ENCODE data around the gene AAK1. TPM values are rescaled to one million over a fixed set of nuclear protein-coding genes. Genes with fewer than 3 reads are reported as not detected.

Gene AAK1
- polyA plus RNA-seq, 1 donor (not counting 4 experiments of a cell fraction or from before 2014, with no cell fraction given): 12.3 TPM

DNA sequence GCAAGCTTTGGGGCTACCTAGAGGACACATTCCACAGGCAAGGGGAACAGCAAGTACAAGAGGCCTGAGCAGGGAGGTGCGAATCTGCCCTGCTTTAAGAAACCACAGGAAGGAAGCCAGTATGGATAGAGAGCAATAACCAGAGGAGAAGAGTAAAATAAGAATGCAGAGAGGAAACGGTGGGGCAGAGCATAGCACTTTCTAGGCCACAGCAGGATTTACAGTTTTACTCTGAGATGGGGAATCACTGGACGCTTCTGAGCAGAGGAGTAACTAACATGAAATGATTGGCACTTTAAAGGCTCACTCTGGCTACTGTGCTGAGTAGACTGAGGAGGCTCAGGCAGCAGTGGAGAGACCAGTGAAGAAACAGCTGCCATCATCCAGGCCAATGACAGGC, 23.8 kb downstream of the AAK1 start:
- Histone ChIP-seq H3K4me3 (ENCODE audit: control insufficient read depth in 2 of 3, extremely low read depth in 1 of 3, insufficient read depth in 2 of 3, low read depth in 1 of 3, low read length in 3 of 3) (no peak overlapping the region), H3K27me3 (ENCODE audit: control insufficient read depth, extremely low read depth, insufficient read depth, low read length) (no peaks in the 10 kb centered on the region), H3K4me1 (ENCODE audit: control insufficient read depth, extremely low read depth, insufficient read depth, low read length) (peaks cover 16% of the 10 kb centered on the region), H3K36me3 (ENCODE audit: control insufficient read depth in 2 of 2, extremely low read depth in 1 of 2, insufficient read depth in 2 of 2, low read length in 2 of 2) (no peaks in the 10 kb centered on the region), H3K9me1 (ENCODE audit: control insufficient read depth, extremely low read depth, insufficient read depth, low read length) (peaks cover 4% of the 10 kb centered on the region), H3K79me2 (ENCODE audit: control insufficient read depth, insufficient read depth, low read length) (peaks cover 48% of the 10 kb centered on the region), H3K4me2 (ENCODE audit: control insufficient read depth, extremely low read depth, insufficient read depth, low read depth, low read length) (no peak overlapping the region), H2AFZ (ENCODE audit: control insufficient read depth, low read length) (no peak overlapping the region), H4K20me1 (ENCODE audit: control insufficient read depth, extremely low read depth, insufficient read depth, low read length) (peaks cover 9% of the 10 kb centered on the region), H3K27ac (ENCODE audit: control insufficient read depth, insufficient read depth, low read length) (no peak overlapping the region), H3K9me3 (ENCODE audit: control insufficient read depth, low read depth, low read length) (no peaks in the 10 kb centered on the region), H3K9ac (ENCODE audit: control insufficient read depth, extremely low read depth, insufficient read depth, low read length) (no peak overlapping the region)
- FAIRE-seq (no peak), DNase-seq (ENCODE audit: low read depth, low spot score) (no peak)
- TF ChIP-seq EZH2 (IDR thresholded peaks at IDR 0.05; ENCODE audit: low read length): no peak
- TF ChIP-seq, protein P1, sequence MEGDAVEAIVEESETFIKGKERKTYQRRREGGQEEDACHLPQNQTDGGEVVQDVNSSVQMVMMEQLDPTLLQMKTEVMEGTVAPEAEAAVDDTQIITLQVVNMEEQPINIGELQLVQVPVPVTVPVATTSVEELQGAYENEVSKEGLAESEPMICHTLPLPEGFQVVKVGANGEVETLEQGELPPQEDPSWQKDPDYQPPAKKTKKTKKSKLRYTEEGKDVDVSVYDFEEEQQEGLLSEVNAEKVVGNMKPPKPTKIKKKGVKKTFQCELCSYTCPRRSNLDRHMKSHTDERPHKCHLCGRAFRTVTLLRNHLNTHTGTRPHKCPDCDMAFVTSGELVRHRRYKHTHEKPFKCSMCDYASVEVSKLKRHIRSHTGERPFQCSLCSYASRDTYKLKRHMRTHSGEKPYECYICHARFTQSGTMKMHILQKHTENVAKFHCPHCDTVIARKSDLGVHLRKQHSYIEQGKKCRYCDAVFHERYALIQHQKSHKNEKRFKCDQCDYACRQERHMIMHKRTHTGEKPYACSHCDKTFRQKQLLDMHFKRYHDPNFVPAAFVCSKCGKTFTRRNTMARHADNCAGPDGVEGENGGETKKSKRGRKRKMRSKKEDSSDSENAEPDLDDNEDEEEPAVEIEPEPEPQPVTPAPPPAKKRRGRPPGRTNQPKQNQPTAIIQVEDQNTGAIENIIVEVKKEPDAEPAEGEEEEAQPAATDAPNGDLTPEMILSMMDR (optimal IDR thresholded peaks at IDR 0.05 in 1 of 3, IDR thresholded peaks at IDR 0.05 in 1 of 3, conservative IDR thresholded peaks at IDR 0.05 in 1 of 3; ENCODE audit: extremely low read depth in 1 of 3, insufficient read depth in 2 of 3, low read length in 3 of 3): no peak
- dilution Hi-C loops (cut with MboI; ENCODE audit: extremely low pct_ligation_motif_present, low sequenced_read_pairs): no loop called here

DNA sequence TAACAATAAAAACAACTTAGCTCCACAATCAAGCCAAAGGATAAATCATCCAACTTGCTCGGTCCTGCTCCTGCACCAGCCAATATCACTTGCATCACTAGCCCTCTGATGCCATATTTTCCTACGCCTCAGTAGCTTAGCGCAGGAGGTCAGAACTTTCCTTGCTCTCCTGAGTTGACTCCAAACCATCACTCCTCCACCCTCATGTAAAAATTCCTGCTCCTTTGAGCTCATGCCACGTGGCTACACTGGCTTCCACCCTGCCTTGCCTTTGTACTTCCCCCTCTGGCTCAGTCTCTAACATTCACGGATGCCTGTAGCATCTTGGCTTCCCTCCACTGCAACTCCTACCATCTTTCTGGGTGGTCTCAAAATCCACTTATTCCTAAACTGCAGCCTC, 25.2 kb downstream of the AAK1 start:
- Histone ChIP-seq H3K4me2 (ENCODE audit: control insufficient read depth, extremely low read depth, insufficient read depth, low read depth, low read length) (no peak overlapping the region), H2AFZ (ENCODE audit: control insufficient read depth, low read length) (no peak overlapping the region), H3K9me3 (ENCODE audit: control insufficient read depth, low read depth, low read length) (no peaks in the 10 kb centered on the region), H3K4me1 (ENCODE audit: control insufficient read depth, extremely low read depth, insufficient read depth, low read length) (peaks cover 16% of the 10 kb centered on the region), H3K36me3 (ENCODE audit: control insufficient read depth in 2 of 2, extremely low read depth in 1 of 2, insufficient read depth in 2 of 2, low read length in 2 of 2) (no peaks in the 10 kb centered on the region), H3K27me3 (ENCODE audit: control insufficient read depth, extremely low read depth, insufficient read depth, low read length) (no peaks in the 10 kb centered on the region), H4K20me1 (ENCODE audit: control insufficient read depth, extremely low read depth, insufficient read depth, low read length) (peaks cover 9% of the 10 kb centered on the region), H3K79me2 (ENCODE audit: control insufficient read depth, insufficient read depth, low read length) (peaks cover 43% of the 10 kb centered on the region), H3K9ac (ENCODE audit: control insufficient read depth, extremely low read depth, insufficient read depth, low read length) (no peak overlapping the region), H3K4me3 (ENCODE audit: control insufficient read depth in 2 of 3, extremely low read depth in 1 of 3, insufficient read depth in 2 of 3, low read depth in 1 of 3, low read length in 3 of 3) (no peak overlapping the region), H3K9me1 (ENCODE audit: control insufficient read depth, extremely low read depth, insufficient read depth, low read length) (peaks cover 4% of the 10 kb centered on the region), H3K27ac (ENCODE audit: control insufficient read depth, insufficient read depth, low read length) (no peak overlapping the region)
- dilution Hi-C loops (cut with MboI; ENCODE audit: extremely low pct_ligation_motif_present, low sequenced_read_pairs): no loop called here
- FAIRE-seq (no peak), DNase-seq (ENCODE audit: low read depth, low spot score) (no peak)
- TF ChIP-seq, protein P1 (optimal IDR thresholded peaks at IDR 0.05 in 1 of 3, IDR thresholded peaks at IDR 0.05 in 1 of 3, conservative IDR thresholded peaks at IDR 0.05 in 1 of 3; ENCODE audit: extremely low read depth in 1 of 3, insufficient read depth in 2 of 3, low read length in 3 of 3): no peak

Measured in keratinocyte (primary cell).